Neuron (in vitro differentiated cells): ENCODE measurements around the gene SPAG16.
"Not testable (repeated sequence)": the region's sequence is repeated elsewhere in the genome, so short reads cannot be mapped to it uniquely, and the experiment has no call there.

Source experiments
- H2AFZ ChIP-seq: one replicate; pipeline ENCODE4 v1.6.1; 2013; ENCODE audit warnings: low read depth, mild to moderate bottlenecking, inconsistent platforms, low read length, moderate library complexity
- H3K27me3 ChIP-seq: one replicate; pipeline ENCODE4 v1.6.1; 2013; ENCODE audit warnings: low read length; ENCODE audit not compliant: insufficient read depth
- H3K36me3 ChIP-seq: one replicate; pipeline ENCODE4 v1.6.1; 2013; ENCODE audit warnings: low read length; ENCODE audit not compliant: insufficient read depth
- H3K4me1 ChIP-seq: one replicate; pipeline ENCODE4 v1.6.1; 2013; ENCODE audit warnings: low read length; ENCODE audit not compliant: insufficient read depth
- H3K4me3 ChIP-seq: 2 replicates; pipeline ENCODE4 v1.5.1; 2013; ENCODE audit warnings: mild to moderate bottlenecking, low read length, moderate library complexity
- H3K9me3 ChIP-seq: one replicate; pipeline ENCODE4 v1.6.1; 2013; ENCODE audit warnings: low read length

Gene SPAG16

DNA sequence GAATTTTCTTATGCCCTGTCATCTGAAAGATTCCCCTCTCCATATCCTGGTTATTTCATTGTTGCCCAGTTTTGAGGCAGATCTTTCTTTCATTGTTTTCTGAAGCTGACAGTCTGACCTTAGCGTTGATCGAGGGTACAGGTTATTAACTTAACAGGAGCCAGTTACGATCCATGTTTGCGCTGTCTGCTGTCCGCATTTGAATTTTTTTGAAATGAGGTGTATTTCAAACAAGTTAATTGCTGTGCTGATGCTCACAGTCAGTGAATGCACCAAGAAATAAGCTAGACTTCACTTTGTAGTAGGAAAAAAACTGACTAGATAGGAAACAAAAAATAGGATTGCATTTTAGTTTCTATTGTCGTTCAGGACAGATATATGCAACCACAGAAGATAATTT lies 34.8 kb upstream of the SPAG16 start:
- no peak overlapping the region for H3K4me3 ChIP-seq
- no peaks in the 10 kb centered on the region for H3K36me3 ChIP-seq
- H3K27me3 ChIP-seq = no peaks in the 10 kb centered on the region

DNA sequence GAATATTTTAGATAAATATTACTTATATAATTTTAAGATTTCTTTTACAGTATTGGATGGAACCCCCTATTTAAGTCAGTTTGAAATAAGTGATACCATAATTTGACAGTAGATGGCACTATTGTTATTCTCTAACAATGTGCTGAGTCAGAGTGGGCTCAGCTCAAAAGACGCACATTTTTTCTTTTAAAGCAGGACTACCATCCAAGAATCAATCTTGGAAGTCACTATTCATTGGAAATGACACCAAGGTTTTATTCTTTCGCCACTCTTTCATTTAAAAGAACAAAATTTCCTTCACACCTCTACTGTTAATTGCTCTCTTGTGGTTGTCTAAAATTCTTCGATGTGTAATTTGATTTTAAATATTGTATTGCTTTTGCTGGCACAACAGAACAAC lies 32.6 kb upstream of the SPAG16 start:
- Histone ChIP-seq H3K4me1 (peaks cover 8% of the 10 kb centered on the region), H3K9me3 (no peaks in the 10 kb centered on the region), H3K36me3 (no peaks in the 10 kb centered on the region), H3K27me3 (no peaks in the 10 kb centered on the region), H3K4me3 (no peak overlapping the region), H2AFZ (no peak overlapping the region)

More for the DNA sequence above, 34.8 kb upstream of the SPAG16 start:
- H2AFZ ChIP-seq = no peak overlapping the region
- no peaks in the 10 kb centered on the region for H3K9me3 ChIP-seq
- peaks cover 8% of the 10 kb centered on the region for H3K4me1 ChIP-seq

DNA sequence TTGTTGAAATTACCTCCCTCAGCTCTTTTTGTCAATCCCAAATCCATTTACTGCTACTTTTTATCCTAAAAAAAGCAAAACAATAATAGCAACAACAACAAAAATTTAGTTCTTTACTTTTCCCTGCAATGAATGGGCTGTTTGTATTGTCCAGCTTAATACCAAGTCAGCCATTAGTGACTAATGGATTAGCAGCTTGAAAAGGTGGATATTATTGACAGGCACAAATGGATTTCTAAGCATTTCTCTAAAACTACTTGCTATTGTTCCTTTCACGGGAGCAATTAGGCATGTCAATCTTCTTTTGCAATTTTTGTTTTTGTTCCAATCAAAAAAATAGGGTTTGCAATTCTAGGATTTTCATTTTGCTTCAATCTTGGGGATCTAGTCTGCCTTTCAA lies 32.1 kb upstream of the SPAG16 start:
- no peak overlapping the region for H3K4me3 ChIP-seq

DNA sequence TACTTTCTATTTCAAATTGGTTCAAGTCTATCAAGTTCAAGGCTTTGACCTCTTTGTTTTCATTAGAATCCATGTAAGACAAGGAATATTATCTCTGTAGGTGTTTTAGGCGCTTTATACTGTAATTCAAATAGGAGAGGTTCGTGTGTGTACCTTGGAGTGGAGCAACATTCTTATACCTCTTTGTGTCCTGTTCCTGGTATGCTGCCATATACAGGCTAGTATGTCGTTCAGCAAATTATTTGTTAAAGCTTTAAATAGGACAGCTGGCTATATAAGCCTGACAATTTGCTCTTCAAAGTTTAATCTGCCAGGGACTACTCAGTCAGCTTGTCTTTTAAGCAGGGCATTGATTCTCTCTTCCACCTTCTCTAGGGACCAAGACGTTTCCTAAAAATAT lies 31.1 kb upstream of the SPAG16 start:
- H3K9me3 ChIP-seq = no peaks in the 10 kb centered on the region
- H3K4me3 ChIP-seq = no peak overlapping the region
- H3K27me3 ChIP-seq = no peaks in the 10 kb centered on the region
- H3K4me1 ChIP-seq = peaks cover 8% of the 10 kb centered on the region
- no peak overlapping the region for H2AFZ ChIP-seq
- no peaks in the 10 kb centered on the region for H3K36me3 ChIP-seq

More for the DNA sequence above, 32.1 kb upstream of the SPAG16 start:
- Histone ChIP-seq H3K9me3 (no peaks in the 10 kb centered on the region), H3K36me3 (no peaks in the 10 kb centered on the region), H3K4me1 (peaks cover 8% of the 10 kb centered on the region), H3K27me3 (no peaks in the 10 kb centered on the region), H2AFZ (no peak overlapping the region)

DNA sequence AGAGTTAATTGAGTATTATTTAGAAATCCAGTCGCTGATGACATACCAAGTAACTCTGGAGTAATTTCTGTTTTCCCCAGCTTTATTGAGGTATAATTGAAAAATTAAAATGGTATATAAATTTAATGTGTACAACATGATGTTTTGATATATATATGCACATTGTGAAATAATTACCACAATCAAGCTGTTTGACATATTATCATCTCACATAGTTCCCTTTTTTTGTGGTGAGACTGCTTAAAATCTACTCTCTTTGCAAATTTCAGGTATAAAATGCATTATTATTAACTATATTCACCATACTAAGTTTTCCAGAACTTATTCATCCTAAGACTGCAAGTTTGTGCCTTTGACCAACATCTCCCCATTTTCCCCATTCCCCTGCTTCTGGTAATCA lies 25.0 kb upstream of the SPAG16 start:
- H3K9me3 ChIP-seq = no peaks in the 10 kb centered on the region
- H3K4me3 ChIP-seq = no peak overlapping the region

DNA sequence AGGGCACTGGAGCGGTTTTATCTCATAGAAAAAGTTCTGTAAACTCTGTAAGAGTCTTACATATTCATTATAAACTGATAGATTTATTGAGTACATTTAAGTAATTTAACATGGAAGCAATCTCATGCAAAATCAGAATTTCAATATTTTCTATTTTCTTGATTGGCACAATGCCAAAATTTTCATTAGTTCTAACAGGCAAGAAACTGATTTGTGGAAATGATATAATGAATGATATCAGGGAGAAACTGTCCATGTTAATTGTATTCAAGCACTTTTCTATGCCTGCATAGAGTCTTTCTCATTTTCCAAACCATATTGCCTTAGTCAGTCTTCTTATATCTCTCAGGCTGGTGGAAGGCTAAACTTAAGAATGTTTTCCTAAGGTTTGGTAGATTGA lies 23.0 kb upstream of the SPAG16 start:
- H3K27me3 ChIP-seq = no peaks in the 10 kb centered on the region
- no peaks in the 10 kb centered on the region for H3K36me3 ChIP-seq
- no peaks in the 10 kb centered on the region for H3K4me1 ChIP-seq
- H2AFZ ChIP-seq = no peak overlapping the region
- H3K9me3 ChIP-seq = no peaks in the 10 kb centered on the region
- H3K4me3 ChIP-seq = no peak overlapping the region

More for the DNA sequence above, 25.0 kb upstream of the SPAG16 start:
- Histone ChIP-seq H2AFZ (no peak overlapping the region), H3K36me3 (no peaks in the 10 kb centered on the region), H3K4me1 (no peaks in the 10 kb centered on the region), H3K27me3 (no peaks in the 10 kb centered on the region)

DNA sequence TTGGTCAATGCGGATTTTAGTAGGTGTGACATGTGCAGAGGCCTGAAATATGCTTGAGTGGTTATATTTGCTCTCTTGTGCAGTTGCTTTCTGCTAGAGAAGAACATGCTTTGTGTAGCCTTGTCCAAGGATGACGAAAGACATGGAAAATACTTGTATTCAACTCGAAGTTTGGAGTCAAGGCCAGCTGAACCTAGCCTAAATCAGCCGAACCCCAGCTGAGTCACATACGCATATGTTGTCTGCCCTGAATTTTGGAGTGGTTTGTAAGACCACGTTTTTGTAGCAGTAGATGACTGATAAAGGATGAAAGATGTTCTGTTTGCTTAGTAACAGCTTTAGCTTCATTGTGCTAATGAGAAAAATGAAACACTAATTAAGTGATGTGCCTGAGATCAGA lies 22.5 kb upstream of the SPAG16 start:
- no peaks in the 10 kb centered on the region for H3K36me3 ChIP-seq
- H3K4me3 ChIP-seq = no peak overlapping the region
- H2AFZ ChIP-seq = no peak overlapping the region
- no peaks in the 10 kb centered on the region for H3K4me1 ChIP-seq
- H3K27me3 ChIP-seq = no peaks in the 10 kb centered on the region
- H3K9me3 ChIP-seq = no peaks in the 10 kb centered on the region

DNA sequence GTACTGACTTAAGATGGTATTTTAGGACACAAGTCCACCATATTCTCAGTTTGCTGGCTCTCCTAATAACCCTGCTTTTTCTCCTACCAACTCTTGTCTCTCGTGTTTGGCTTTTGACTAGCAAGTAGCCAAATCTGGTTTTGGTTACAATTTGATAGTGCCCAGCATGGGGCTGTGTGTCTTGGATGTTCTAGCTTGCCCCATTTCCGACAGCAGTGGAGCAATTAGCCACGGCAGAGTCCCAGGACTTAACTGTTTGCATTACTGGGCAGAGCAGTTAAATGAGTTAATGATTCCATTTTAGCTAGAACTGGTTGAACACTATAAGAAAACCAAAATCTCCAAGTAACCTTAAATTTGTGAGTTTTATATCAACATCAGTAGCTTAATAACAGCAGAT lies 18.6 kb upstream of the SPAG16 start:
- no peaks in the 10 kb centered on the region for H3K36me3 ChIP-seq
- H3K4me1 ChIP-seq = no peaks in the 10 kb centered on the region
- H3K4me3 ChIP-seq = no peak overlapping the region
- H3K9me3 ChIP-seq = no peaks in the 10 kb centered on the region
- H2AFZ ChIP-seq = no peak overlapping the region
- no peaks in the 10 kb centered on the region for H3K27me3 ChIP-seq

DNA sequence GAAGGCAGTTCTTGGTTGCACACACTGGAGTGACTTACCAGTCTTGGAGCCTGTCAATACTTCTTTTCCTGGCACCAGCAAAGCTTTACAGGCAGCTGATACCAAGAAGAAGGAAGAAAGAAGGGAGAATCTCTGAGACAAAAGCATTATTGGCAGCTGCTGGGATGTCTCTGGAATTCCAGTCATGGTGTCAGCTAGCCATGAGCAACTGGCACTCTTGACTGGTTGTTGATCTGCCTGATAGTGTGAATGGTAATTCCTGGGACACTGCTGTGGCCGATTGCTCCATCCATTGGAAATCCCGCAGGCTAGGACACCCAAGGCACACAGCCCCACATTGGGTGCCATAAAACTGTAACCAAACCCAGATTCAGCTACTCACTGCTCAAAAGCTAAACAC lies 17.8 kb upstream of the SPAG16 start:
- no peaks in the 10 kb centered on the region for H3K36me3 ChIP-seq
- no peak overlapping the region for H3K4me3 ChIP-seq
- H3K9me3 ChIP-seq = no peaks in the 10 kb centered on the region
- H3K27me3 ChIP-seq = no peaks in the 10 kb centered on the region
- no peak overlapping the region for H2AFZ ChIP-seq
- no peaks in the 10 kb centered on the region for H3K4me1 ChIP-seq

DNA sequence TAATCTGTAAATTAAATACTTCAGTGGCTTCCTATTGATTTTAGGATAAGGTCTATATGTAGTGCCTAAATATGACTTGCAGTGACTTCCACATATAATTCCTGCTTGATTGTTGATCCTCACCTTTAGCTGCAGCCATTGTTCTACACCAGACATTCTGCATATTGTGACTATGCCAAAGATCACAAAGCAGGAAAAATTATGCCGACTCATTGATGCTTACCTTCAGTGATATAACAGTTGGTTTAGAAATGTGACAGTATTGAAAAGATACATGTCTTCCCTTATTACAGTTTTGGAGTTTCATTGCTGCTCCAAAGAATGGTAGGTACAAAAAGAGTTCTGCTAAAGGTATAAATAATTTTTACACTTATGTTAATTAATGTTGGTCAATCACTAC lies 12.3 kb upstream of the SPAG16 start:
- no peak overlapping the region for H3K4me3 ChIP-seq
- H3K9me3 ChIP-seq = no peaks in the 10 kb centered on the region
- no peaks in the 10 kb centered on the region for H3K27me3 ChIP-seq
- H2AFZ ChIP-seq = no peak overlapping the region
- no peaks in the 10 kb centered on the region for H3K4me1 ChIP-seq
- H3K36me3 ChIP-seq = no peaks in the 10 kb centered on the region

DNA sequence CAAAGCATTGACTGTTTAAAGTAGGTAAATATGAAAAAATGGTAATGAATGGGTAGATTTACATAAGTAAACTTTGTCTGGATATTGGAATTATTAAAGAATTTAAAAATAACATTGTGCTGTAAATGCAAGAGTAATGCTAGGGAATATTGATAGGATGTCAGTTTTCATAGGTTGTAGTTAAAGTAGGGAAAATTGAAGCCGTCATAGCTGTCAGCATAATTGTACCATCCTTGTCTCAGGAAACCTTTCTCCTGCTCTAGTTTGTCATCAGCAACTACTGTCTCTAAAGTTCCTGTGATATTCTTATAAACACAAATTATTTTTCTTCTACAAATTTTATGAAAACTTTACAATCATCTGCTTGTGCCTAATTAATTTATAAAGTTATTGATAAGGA lies 10.1 kb upstream of the SPAG16 start:
- H3K4me3 ChIP-seq = no peak overlapping the region
- H3K4me1 ChIP-seq = no peaks in the 10 kb centered on the region
- H3K36me3 ChIP-seq = no peaks in the 10 kb centered on the region

DNA sequence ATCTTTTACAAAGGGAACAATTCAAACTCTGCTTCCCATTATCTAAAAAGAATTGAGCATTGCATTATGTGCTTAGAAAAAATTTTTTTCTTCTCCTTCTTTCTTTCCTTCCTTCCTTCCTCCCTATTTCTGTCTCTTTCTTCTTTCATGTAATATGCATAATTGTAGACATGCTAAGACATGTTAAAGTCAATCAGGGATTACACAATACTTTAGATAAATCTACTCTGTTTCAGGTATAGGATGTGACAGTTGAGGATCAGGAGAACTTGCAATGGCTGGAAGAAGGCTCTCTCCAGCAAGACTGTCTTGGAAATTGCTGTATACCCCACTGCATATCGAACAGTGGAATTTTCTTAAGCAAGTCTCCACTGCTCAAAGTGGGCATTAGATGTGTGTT lies 9.0 kb upstream of the SPAG16 start:
- Histone ChIP-seq H3K36me3 (no peaks in the 10 kb centered on the region), H3K9me3 (peaks cover 4% of the 10 kb centered on the region), H3K27me3 (no peaks in the 10 kb centered on the region), H2AFZ (no peak overlapping the region), H3K4me1 (no peaks in the 10 kb centered on the region), H3K4me3 (no peak overlapping the region)

More for the DNA sequence above, 10.1 kb upstream of the SPAG16 start:
- Histone ChIP-seq H2AFZ (no peak overlapping the region), H3K27me3 (no peaks in the 10 kb centered on the region), H3K9me3 (peaks cover 4% of the 10 kb centered on the region)

DNA sequence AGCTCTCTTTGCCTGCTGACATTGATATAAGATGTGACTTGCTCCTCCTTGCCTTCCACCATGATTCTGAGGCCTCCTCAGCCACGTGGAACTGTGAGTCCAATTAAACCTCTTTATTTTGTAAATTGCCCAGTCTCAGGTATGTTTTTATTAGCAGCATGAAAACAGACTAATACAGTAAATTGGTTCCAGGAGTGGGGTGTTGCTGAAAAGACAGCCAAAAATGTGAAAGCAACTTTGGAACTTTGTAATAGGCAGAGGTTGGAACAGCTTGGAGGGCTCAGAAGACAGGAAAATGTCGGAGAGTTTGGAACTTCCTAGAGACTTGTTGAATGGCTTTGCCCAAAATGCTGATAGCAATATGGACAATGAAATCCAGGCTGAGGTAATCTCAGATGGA lies 7.1 kb upstream of the SPAG16 start:
- not testable (repeated sequence) for H3K36me3 ChIP-seq, H3K4me1 ChIP-seq, H3K9me3 ChIP-seq, H2AFZ ChIP-seq, H3K4me3 ChIP-seq, H3K27me3 ChIP-seq

DNA sequence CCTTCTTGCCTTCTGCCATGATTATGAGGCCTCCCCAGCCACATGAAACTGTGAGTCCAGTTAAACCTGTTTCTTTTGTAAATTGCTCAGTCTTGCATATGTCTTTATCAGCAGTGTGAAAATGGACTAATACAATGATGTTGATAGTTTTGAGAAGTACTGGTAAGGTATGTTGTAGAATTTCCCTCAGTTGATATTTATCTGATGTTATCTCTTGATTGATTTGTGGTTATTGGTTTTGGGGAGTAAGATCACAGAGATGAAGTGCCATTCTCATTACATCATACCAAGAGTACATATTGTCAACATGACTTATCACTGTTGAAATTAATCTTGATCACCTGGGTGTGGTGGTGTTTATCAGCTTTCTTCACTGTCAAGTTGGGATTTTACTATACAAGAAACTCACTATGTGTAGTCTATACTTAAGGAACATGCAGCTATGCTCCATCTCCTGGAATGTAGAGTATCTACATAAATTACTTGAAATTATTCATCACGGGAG lies 5.1 kb upstream of the SPAG16 start:
- Histone ChIP-seq H3K4me1 (peaks cover 6% of the 10 kb centered on the region), H3K36me3 (no peaks in the 10 kb centered on the region), H3K4me3 (no peak overlapping the region), H2AFZ (no peak overlapping the region), H3K9me3 (peaks cover 4% of the 10 kb centered on the region), H3K27me3 (no peaks in the 10 kb centered on the region)
